Liver (tissue), 9 donors: ENCODE data around the gene TNFRSF25. TPM values are rescaled to one million over a fixed set of nuclear protein-coding genes. Genes with fewer than 3 reads are reported as not detected.
A peak's percentile ranks its signal among the peaks of the same experiment; 100 is the strongest.

ENCODE experiments used
- DNase-seq: peaks from one replicate; pipeline ENCODE4 v3.0.0-alpha.2; 2017; ENCODE audit warnings: low spot score
- H3K27ac ChIP-seq, 2 donors: one replicate each; pipeline ENCODE4 v1.7.0; 2013; ENCODE audit warnings: inconsistent platforms in 2 of 2, low read length in 2 of 2, control low read depth in 1 of 2, low read depth in 1 of 2, mild to moderate bottlenecking in 1 of 2
- H3K27me3 ChIP-seq, 4 donors: one replicate each; pipeline versions ENCODE4 v1.6.1 to v1.7.0; 2013; ENCODE audit warnings: low read length in 3 of 4, inconsistent platforms in 1 of 4, mild to moderate bottlenecking in 1 of 4, moderate library complexity in 1 of 4; ENCODE audit not compliant: control insufficient read depth in 4 of 4, insufficient read depth in 4 of 4
- H3K36me3 ChIP-seq, 4 donors: one replicate each; pipeline versions ENCODE4 v1.6.1 to v1.7.0; 2013; ENCODE audit warnings: low read length in 3 of 4, mild to moderate bottlenecking in 3 of 4, low read depth in 1 of 4, moderate library complexity in 1 of 4; ENCODE audit not compliant: control insufficient read depth in 4 of 4, insufficient read depth in 3 of 4
- H3K4me1 ChIP-seq, 4 donors: one replicate each; pipeline versions ENCODE4 v1.6.1 to v1.7.0; 2013; ENCODE audit warnings: low read length in 3 of 4, mild to moderate bottlenecking in 3 of 4, moderate library complexity in 1 of 4; ENCODE audit not compliant: control insufficient read depth in 4 of 4, insufficient read depth in 4 of 4
- H3K4me3 ChIP-seq, 3 donors: one replicate each; pipeline versions ENCODE4 v1.6.1 to v1.7.0; 2013; ENCODE audit warnings: low read length in 3 of 3, control low read depth in 1 of 3, low read depth in 1 of 3, mild to moderate bottlenecking in 1 of 3
- H3K9ac ChIP-seq, 2 donors: one replicate each; pipeline ENCODE4 v1.7.0; 2013; ENCODE audit warnings: low read length in 2 of 2, mild to moderate bottlenecking in 2 of 2, moderate library complexity in 2 of 2, control low read depth in 1 of 2, low read depth in 1 of 2
- H3K9me3 ChIP-seq, 4 donors: one replicate each; pipeline versions ENCODE4 v1.6.1 to v1.7.0; 2013; ENCODE audit warnings: low read length in 3 of 4; ENCODE audit not compliant: control insufficient read depth in 4 of 4
- EGR1 ChIP-seq, 2 donors: IDR thresholded peaks; 2 replicates each; pipeline ENCODE4 v1.6.1; 2016 to 2018; ENCODE audit warnings: antibody characterized with exemption in 2 of 2, low read depth in 2 of 2
- FOXA1 ChIP-seq: IDR thresholded peaks from 2 replicates; pipeline ENCODE4 v1.6.1; 2016; ENCODE audit warnings: antibody characterized with exemption
- FOXA2 ChIP-seq: IDR thresholded peaks from 2 replicates; pipeline ENCODE4 v1.6.1; 2016; ENCODE audit warnings: antibody characterized with exemption
- GABPA ChIP-seq, 2 donors: IDR thresholded peaks in 1 of 2; conservative IDR thresholded peaks in 1 of 2; 2 replicates each; pipeline ENCODE4 v1.6.1; 2016; ENCODE audit warnings: antibody characterized with exemption in 2 of 2, mild to moderate bottlenecking in 1 of 2, moderate library complexity in 1 of 2
- HNF4A ChIP-seq, 2 donors: conservative IDR thresholded peaks; 2 replicates each; pipeline ENCODE4 v1.6.1; 2016; ENCODE audit warnings: antibody characterized with exemption in 2 of 2, mild to moderate bottlenecking in 2 of 2
- HNF4G ChIP-seq: IDR thresholded peaks from 2 replicates; pipeline ENCODE4 v1.6.1; 2016; ENCODE audit warnings: antibody characterized with exemption
- NR2F2 ChIP-seq: IDR thresholded peaks from 2 replicates; pipeline ENCODE4 v1.6.1; 2016; ENCODE audit warnings: antibody characterized with exemption
- RAD21 ChIP-seq, 2 donors: IDR thresholded peaks; 2 replicates each; pipeline ENCODE4 v1.6.1; 2016; ENCODE audit warnings: antibody characterized with exemption in 2 of 2, mild to moderate bottlenecking in 2 of 2
- SP1 ChIP-seq: IDR thresholded peaks from 2 replicates; pipeline ENCODE4 v1.6.1; 2018; ENCODE audit warnings: antibody characterized with exemption, mild to moderate bottlenecking
- WGBS: extraction: QIAGEN DNeasy Blood & Tissue Kit; methylation state at CpG from one replicate; pipeline ENCODE4 v1.1.7; 2013; 5-methylcytosine and 5-hydroxymethylcytosine counted together
- polyA plus RNA-seq, 2 donors: library from polyadenylated mRNA; stranded (reverse) in 1 of 2; unstranded in 1 of 2; fragments of 200-250 nt in 1 of 2; fragments of >200 nt in 1 of 2; fragmentation: Nextera tagmentation in 1 of 2; extraction: Ambion mirVana in 1 of 2; gene quantifications; one replicate each; pipeline versions ENCODE4 v1.2.1 to v1.2.3, GENCODE V29; 2013 to 2015
- total RNA-seq, 2 donors: library from RNA; depleted of rRNA; stranded (reverse); fragments of >200 nt; gene quantifications; one replicate each; pipeline ENCODE4 v1.2.3, GENCODE V29; 2014
- TF ChIP-seq, protein P1 (sequence below): IDR thresholded peaks from 2 replicates; pipeline ENCODE4 v1.6.1; 2016; ENCODE audit warnings: antibody characterized with exemption
- TF ChIP-seq, protein P2 (sequence below): IDR thresholded peaks from 2 replicates; pipeline ENCODE4 v1.6.1; 2016; ENCODE audit warnings: antibody characterized with exemption
- TF ChIP-seq, protein P3 (sequence below): IDR thresholded peaks from 2 replicates; pipeline ENCODE4 v1.6.1; 2016; ENCODE audit warnings: antibody characterized with exemption
- TF ChIP-seq, protein P4 (sequence below): fragments of 150-350 bp; IDR thresholded peaks from 2 replicates; pipeline ENCODE4 v1.5.1; 2017; ENCODE audit warnings: improper control_type of control experiment, low read depth, low read length; ENCODE audit not compliant: missing input control
- TF ChIP-seq, protein P5 (sequence below): IDR thresholded peaks from 2 replicates; pipeline ENCODE4 v1.6.1; 2016; ENCODE audit warnings: antibody characterized with exemption, mild to moderate bottlenecking
- donor health status: healthy.
- donor health status: healthy.
- donor health status: healthy.
- donor health status: healthy.
- donor health status: healthy.

Gene TNFRSF25
- total and polyA plus RNA-seq, 4 donors: 0.78 to 2.6 (median 2.0) TPM

DNA sequence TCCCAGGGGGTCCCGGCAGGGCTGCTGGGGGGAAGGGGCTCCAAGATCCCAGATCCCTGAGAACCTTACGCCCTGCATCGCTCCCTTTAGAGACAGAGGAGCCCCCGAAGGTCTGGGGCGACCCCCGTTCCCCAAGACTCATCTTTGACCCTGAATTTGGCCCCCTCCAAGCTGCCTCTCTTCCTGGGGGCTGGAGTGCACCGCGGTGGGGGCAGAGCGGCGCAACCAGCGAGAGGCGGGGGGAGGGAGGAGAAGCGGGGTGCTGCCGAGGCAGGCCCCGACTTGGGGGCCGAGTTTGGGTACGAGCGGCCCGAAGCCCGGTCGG is 30.9 kb upstream of the TNFRSF25 start:
- peak overlapping the region in 1 of 3 donors; percentile 61 for H3K4me3 ChIP-seq
- no peak for DNase-seq
- no peaks in the 10 kb centered on the region for H3K9me3 ChIP-seq
- no peak overlapping the region for H3K9ac ChIP-seq
- no peaks in the 10 kb centered on the region for H3K27me3 ChIP-seq
- no peaks in the 10 kb centered on the region for H3K36me3 ChIP-seq
- 8% methylated on average over 21 of the region's 21 CpGs for WGBS
- TF ChIP-seq, protein P1, sequence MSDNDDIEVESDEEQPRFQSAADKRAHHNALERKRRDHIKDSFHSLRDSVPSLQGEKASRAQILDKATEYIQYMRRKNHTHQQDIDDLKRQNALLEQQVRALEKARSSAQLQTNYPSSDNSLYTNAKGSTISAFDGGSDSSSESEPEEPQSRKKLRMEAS: no peak
- no peak for TF ChIP-seq FOXA1
- TF ChIP-seq, protein P2, sequence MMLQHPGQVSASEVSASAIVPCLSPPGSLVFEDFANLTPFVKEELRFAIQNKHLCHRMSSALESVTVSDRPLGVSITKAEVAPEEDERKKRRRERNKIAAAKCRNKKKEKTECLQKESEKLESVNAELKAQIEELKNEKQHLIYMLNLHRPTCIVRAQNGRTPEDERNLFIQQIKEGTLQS: no peak
- TF ChIP-seq SP1: no peak
- no peak for TF ChIP-seq EGR1 (IDR thresholded peaks at IDR 0.05; ENCODE audit: low read depth in 2 of 2)
- TF ChIP-seq, protein P3, sequence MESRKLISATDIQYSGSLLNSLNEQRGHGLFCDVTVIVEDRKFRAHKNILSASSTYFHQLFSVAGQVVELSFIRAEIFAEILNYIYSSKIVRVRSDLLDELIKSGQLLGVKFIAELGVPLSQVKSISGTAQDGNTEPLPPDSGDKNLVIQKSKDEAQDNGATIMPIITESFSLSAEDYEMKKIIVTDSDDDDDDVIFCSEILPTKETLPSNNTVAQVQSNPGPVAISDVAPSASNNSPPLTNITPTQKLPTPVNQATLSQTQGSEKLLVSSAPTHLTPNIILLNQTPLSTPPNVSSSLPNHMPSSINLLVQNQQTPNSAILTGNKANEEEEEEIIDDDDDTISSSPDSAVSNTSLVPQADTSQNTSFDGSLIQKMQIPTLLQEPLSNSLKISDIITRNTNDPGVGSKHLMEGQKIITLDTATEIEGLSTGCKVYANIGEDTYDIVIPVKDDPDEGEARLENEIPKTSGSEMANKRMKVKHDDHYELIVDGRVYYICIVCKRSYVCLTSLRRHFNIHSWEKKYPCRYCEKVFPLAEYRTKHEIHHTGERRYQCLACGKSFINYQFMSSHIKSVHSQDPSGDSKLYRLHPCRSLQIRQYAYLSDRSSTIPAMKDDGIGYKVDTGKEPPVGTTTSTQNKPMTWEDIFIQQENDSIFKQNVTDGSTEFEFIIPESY: no peak
- TF ChIP-seq NR2F2: no peak
- TF ChIP-seq HNF4A (conservative IDR thresholded peaks at IDR 0.05): no peak
- TF ChIP-seq HNF4G: no peak
- TF ChIP-seq RAD21 (IDR thresholded peaks at IDR 0.05): no peak
- TF ChIP-seq, protein P4, sequence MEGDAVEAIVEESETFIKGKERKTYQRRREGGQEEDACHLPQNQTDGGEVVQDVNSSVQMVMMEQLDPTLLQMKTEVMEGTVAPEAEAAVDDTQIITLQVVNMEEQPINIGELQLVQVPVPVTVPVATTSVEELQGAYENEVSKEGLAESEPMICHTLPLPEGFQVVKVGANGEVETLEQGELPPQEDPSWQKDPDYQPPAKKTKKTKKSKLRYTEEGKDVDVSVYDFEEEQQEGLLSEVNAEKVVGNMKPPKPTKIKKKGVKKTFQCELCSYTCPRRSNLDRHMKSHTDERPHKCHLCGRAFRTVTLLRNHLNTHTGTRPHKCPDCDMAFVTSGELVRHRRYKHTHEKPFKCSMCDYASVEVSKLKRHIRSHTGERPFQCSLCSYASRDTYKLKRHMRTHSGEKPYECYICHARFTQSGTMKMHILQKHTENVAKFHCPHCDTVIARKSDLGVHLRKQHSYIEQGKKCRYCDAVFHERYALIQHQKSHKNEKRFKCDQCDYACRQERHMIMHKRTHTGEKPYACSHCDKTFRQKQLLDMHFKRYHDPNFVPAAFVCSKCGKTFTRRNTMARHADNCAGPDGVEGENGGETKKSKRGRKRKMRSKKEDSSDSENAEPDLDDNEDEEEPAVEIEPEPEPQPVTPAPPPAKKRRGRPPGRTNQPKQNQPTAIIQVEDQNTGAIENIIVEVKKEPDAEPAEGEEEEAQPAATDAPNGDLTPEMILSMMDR: no peak
- no peak for TF ChIP-seq GABPA (IDR thresholded peaks at IDR 0.05 in 1 of 2, conservative IDR thresholded peaks at IDR 0.05 in 1 of 2)
- H3K27ac ChIP-seq: no peak overlapping the region
- peaks cover 2 to 11% (median 5%) of the 10 kb centered on the region in 4 donors for H3K4me1 ChIP-seq

DNA sequence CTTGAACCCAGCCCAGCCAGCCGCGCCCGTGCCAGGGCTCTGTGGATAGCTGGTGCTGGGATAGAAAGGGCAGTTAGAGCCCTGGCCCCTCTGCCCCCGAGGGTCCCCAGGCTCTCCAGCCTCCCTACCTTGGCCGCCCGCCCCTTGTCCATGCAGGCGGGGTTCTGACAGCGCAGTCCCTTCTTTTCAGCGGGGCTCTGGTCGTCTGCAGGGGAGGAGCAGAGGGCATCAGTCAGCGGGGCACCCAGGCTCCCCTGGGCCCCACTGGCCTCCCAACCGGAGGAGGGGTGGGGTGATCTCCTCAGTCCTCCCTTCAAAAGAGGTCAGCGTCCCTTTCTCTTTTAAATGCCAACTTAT is 30.4 kb upstream of the TNFRSF25 start:
- H3K4me1 ChIP-seq: peaks cover 3 to 15% (median 8%) of the 10 kb centered on the region in 4 donors
- H3K27ac ChIP-seq: no peak overlapping the region
- DNase-seq: no peak
- 32% methylated on average over 13 of the region's 13 CpGs for WGBS
- H3K4me3 ChIP-seq: no peak overlapping the region
- H3K9ac ChIP-seq: no peak overlapping the region
- no peaks in the 10 kb centered on the region for H3K9me3 ChIP-seq
- H3K27me3 ChIP-seq: no peaks in the 10 kb centered on the region
- TF ChIP-seq HNF4G (no peak), GABPA (IDR thresholded peaks at IDR 0.05 in 1 of 2, conservative IDR thresholded peaks at IDR 0.05 in 1 of 2) (no peak), FOXA2 (no peak), HNF4A (conservative IDR thresholded peaks at IDR 0.05) (no peak), RAD21 (IDR thresholded peaks at IDR 0.05) (no peak), EGR1 (IDR thresholded peaks at IDR 0.05; ENCODE audit: low read depth in 2 of 2) (no peak)
- TF ChIP-seq, protein P2: no peak
- TF ChIP-seq, protein P5, sequence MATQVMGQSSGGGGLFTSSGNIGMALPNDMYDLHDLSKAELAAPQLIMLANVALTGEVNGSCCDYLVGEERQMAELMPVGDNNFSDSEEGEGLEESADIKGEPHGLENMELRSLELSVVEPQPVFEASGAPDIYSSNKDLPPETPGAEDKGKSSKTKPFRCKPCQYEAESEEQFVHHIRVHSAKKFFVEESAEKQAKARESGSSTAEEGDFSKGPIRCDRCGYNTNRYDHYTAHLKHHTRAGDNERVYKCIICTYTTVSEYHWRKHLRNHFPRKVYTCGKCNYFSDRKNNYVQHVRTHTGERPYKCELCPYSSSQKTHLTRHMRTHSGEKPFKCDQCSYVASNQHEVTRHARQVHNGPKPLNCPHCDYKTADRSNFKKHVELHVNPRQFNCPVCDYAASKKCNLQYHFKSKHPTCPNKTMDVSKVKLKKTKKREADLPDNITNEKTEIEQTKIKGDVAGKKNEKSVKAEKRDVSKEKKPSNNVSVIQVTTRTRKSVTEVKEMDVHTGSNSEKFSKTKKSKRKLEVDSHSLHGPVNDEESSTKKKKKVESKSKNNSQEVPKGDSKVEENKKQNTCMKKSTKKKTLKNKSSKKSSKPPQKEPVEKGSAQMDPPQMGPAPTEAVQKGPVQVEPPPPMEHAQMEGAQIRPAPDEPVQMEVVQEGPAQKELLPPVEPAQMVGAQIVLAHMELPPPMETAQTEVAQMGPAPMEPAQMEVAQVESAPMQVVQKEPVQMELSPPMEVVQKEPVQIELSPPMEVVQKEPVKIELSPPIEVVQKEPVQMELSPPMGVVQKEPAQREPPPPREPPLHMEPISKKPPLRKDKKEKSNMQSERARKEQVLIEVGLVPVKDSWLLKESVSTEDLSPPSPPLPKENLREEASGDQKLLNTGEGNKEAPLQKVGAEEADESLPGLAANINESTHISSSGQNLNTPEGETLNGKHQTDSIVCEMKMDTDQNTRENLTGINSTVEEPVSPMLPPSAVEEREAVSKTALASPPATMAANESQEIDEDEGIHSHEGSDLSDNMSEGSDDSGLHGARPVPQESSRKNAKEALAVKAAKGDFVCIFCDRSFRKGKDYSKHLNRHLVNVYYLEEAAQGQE: no peak
- no peaks in the 10 kb centered on the region for H3K36me3 ChIP-seq
